Neural cell (in vitro differentiated cells): ENCODE results near the gene NLGN4Y. TPM values are rescaled to one million over a fixed set of nuclear protein-coding genes. Genes with fewer than 3 reads are reported as not detected.

ENCODE experiments used
- H2AFZ ChIP-seq: fragments of 200-600, 300-800 bp; sonication (generic), shearing (Covaris generic); 2 replicates; pipeline ENCODE4 v1.6.0; 2014; ENCODE audit warnings: low read depth, mild to moderate bottlenecking, antibody characterized with exemption, low read length, moderate library complexity
- H3F3A ChIP-seq: fragments of 200-600 bp; shearing (Covaris generic); 2 replicates; pipeline ENCODE4 v1.6.1; 2016; ENCODE audit warnings: mild to moderate bottlenecking, moderate library complexity, mixed read lengths, antibody characterized with exemption, low read length; ENCODE audit not compliant: insufficient read depth, poor library complexity, severe bottlenecking
- H3K27ac ChIP-seq: fragments of 200-600, 300-800 bp; sonication (generic), shearing (Covaris generic); 2 replicates; pipeline ENCODE4 v1.5.1; 2014; ENCODE audit warnings: mild to moderate bottlenecking, low read length, moderate library complexity
- H3K27me3 ChIP-seq: fragments of 300-800, 200-600 bp; sonication (generic), shearing (Covaris generic); 2 replicates; pipeline ENCODE4 v1.6.0; 2014; ENCODE audit warnings: mild to moderate bottlenecking, low read depth, low read length, moderate library complexity; ENCODE audit not compliant: insufficient read depth
- H3K36me3 ChIP-seq: fragments of 300-800, 200-600 bp; sonication (generic), shearing (Covaris generic); 2 replicates; pipeline ENCODE4 v1.5.1; 2014; ENCODE audit warnings: mild to moderate bottlenecking, antibody characterized with exemption, low read length, moderate library complexity; ENCODE audit not compliant: insufficient read depth
- H3K4me2 ChIP-seq: fragments of 300-800, 200-600 bp; sonication (generic), shearing (Covaris generic); 2 replicates; pipeline ENCODE4 v1.6.0; 2014; ENCODE audit warnings: mild to moderate bottlenecking, low read length
- H3K4me3 ChIP-seq: fragments of 300-800, 200-600 bp; sonication (generic), shearing (Covaris generic); 2 replicates; pipeline ENCODE4 v1.5.1; 2014; ENCODE audit warnings: mild to moderate bottlenecking, low read length, moderate library complexity
- H3K79me2 ChIP-seq: fragments of 200-600 bp; shearing (Covaris generic); replicated peaks from 2 replicates; pipeline ENCODE4 v1.6.0; 2014; ENCODE audit warnings: mild to moderate bottlenecking, low read length, moderate library complexity; ENCODE audit not compliant: insufficient read depth
- H3K9ac ChIP-seq: fragments of 300-800, 200-600 bp; sonication (generic), shearing (Covaris generic); 2 replicates; pipeline ENCODE4 v1.6.1; 2016; ENCODE audit warnings: mild to moderate bottlenecking, low read length, mixed read lengths
- H3K9me2 ChIP-seq: fragments of 200-600 bp; shearing (Covaris generic); 2 replicates; pipeline ENCODE4 v1.6.1; 2016; ENCODE audit warnings: mild to moderate bottlenecking, low read length, mixed read lengths; ENCODE audit not compliant: insufficient read depth
- H3K9me3 ChIP-seq: fragments of 200-600, 300-800 bp; sonication (generic), shearing (Covaris generic); 2 replicates; pipeline ENCODE4 v1.6.1; 2016; ENCODE audit warnings: mild to moderate bottlenecking, mixed run types, low read length, moderate library complexity, mixed read lengths
- H4K20me1 ChIP-seq: fragments of 200-600 bp; shearing (Covaris generic); 2 replicates; pipeline ENCODE4 v1.6.1; 2016; ENCODE audit warnings: mild to moderate bottlenecking, mixed run types; ENCODE audit not compliant: insufficient read depth
- EP300 ChIP-seq: fragments of 450-650 bp; conservative IDR thresholded peaks from 2 replicates; pipeline ENCODE4 v1.6.1; 2014; ENCODE audit warnings: antibody characterized with exemption, mild to moderate bottlenecking, moderate library complexity; ENCODE audit not compliant: poor library complexity, severe bottlenecking
- EZH2 ChIP-seq: fragments of 200-600, 300-800 bp; shearing (Covaris generic), sonication (generic); IDR thresholded peaks from 2 replicates; pipeline ENCODE4 v1.6.1; 2014; ENCODE audit warnings: antibody characterized with exemption, low read length, borderline replicate concordance, mild to moderate bottlenecking; ENCODE audit not compliant: insufficient read depth, poor library complexity, severe bottlenecking
- MXI1 ChIP-seq: fragments of 450-650 bp; conservative IDR thresholded peaks from 2 replicates; pipeline ENCODE4 v1.6.1; 2014; ENCODE audit warnings: antibody characterized with exemption, mild to moderate bottlenecking; ENCODE audit not compliant: poor library complexity, severe bottlenecking
- POLR2AphosphoS5 ChIP-seq: IDR thresholded peaks from 2 replicates; pipeline ENCODE4 v1.6.1; 2012
- RAD21 ChIP-seq: fragments of 450-650 bp; conservative IDR thresholded peaks from 2 replicates; pipeline ENCODE4 v1.6.1; 2014; ENCODE audit warnings: antibody characterized with exemption, mild to moderate bottlenecking, moderate library complexity
- SMC3 ChIP-seq: fragments of 450-650 bp; conservative IDR thresholded peaks from 2 replicates; pipeline ENCODE4 v1.6.1; 2014; ENCODE audit warnings: antibody characterized with exemption, mild to moderate bottlenecking, moderate library complexity; ENCODE audit not compliant: poor library complexity
- TAF1 ChIP-seq: IDR thresholded peaks from 2 replicates; pipeline ENCODE4 v1.6.1; 2012; ENCODE audit warnings: low read depth
- polyA plus RNA-seq: library from polyadenylated mRNA; depleted of rRNA; stranded (reverse); fragments of >200 nt; gene quantifications from 2 replicates; pipeline ENCODE4 v1.2.3, GENCODE V29; 2014
- TF ChIP-seq, protein P1 (sequence below): fragments of 450-650 bp; IDR thresholded peaks from 2 replicates; pipeline ENCODE4 v1.5.1; 2014; ENCODE audit warnings: antibody characterized with exemption, mild to moderate bottlenecking, moderate library complexity; ENCODE audit not compliant: poor library complexity, severe bottlenecking
- TF ChIP-seq, protein P2 (sequence below): IDR thresholded peaks from 2 replicates; pipeline ENCODE4 v1.6.1; 2012; ENCODE audit warnings: borderline replicate concordance

The NLGN4Y gene
- polyA plus RNA-seq, 1 donor from 2014 or later: 15.2 TPM

DNA sequence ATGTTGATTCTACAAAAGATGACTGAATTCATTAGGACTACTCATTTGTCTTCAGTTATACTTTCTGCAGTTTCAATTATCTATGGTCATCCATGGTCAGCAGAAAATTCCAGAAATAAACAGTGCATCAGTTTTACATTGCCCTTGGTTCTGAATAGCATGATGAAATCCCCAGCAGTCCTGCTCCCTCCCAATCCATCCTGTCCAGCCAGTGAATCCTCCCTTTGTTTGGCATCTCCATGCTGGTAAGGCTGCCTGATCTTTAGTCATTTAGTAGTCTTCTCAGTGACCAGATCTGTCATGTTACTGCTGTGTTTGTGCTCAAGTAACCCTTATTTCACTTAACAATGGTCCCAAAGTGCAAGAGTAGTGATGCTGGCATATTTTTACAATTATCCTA, 239.3 kb downstream of the NLGN4Y start:
- H3K27ac ChIP-seq: no peak overlapping the region
- no peaks in the 10 kb centered on the region for H4K20me1 ChIP-seq

DNA sequence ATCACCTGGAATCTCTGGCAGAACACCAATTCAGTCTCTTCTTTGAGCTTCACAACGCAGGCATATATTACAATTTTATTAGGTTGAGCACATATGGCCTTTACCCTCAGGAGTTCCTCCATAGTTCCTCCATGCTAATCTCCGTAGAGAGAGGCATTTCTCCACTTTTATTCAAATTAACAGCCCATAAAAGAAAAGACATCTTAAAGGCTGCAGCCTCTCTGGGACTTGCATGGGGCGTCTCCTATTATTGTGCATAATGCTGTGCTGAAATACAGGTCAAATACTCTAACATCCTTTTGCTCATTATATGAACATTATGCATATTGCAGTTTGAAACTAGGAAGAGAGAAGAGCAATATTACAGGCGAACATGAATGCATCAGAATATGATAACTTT, 253.9 kb downstream of the NLGN4Y start:
- H3K9me3 ChIP-seq: no peaks in the 10 kb centered on the region
- no peaks in the 10 kb centered on the region for H3F3A ChIP-seq
- H2AFZ ChIP-seq: no peak overlapping the region
- no peaks in the 10 kb centered on the region for H3K36me3 ChIP-seq
- H3K4me3 ChIP-seq: no peak overlapping the region
- no peaks in the 10 kb centered on the region for H3K9me2 ChIP-seq
- no peaks in the 10 kb centered on the region for H3K27me3 ChIP-seq
- no peak overlapping the region for H3K9ac ChIP-seq
- no peaks in the 10 kb centered on the region for H3K79me2 ChIP-seq
- TF ChIP-seq, protein P1, sequence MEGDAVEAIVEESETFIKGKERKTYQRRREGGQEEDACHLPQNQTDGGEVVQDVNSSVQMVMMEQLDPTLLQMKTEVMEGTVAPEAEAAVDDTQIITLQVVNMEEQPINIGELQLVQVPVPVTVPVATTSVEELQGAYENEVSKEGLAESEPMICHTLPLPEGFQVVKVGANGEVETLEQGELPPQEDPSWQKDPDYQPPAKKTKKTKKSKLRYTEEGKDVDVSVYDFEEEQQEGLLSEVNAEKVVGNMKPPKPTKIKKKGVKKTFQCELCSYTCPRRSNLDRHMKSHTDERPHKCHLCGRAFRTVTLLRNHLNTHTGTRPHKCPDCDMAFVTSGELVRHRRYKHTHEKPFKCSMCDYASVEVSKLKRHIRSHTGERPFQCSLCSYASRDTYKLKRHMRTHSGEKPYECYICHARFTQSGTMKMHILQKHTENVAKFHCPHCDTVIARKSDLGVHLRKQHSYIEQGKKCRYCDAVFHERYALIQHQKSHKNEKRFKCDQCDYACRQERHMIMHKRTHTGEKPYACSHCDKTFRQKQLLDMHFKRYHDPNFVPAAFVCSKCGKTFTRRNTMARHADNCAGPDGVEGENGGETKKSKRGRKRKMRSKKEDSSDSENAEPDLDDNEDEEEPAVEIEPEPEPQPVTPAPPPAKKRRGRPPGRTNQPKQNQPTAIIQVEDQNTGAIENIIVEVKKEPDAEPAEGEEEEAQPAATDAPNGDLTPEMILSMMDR: no peak
- no peak for TF ChIP-seq TAF1
- no peak for TF ChIP-seq MXI1
- no peak for TF ChIP-seq EP300
- TF ChIP-seq EZH2: no peak
- TF ChIP-seq SMC3: no peak
- TF ChIP-seq, protein P2, sequence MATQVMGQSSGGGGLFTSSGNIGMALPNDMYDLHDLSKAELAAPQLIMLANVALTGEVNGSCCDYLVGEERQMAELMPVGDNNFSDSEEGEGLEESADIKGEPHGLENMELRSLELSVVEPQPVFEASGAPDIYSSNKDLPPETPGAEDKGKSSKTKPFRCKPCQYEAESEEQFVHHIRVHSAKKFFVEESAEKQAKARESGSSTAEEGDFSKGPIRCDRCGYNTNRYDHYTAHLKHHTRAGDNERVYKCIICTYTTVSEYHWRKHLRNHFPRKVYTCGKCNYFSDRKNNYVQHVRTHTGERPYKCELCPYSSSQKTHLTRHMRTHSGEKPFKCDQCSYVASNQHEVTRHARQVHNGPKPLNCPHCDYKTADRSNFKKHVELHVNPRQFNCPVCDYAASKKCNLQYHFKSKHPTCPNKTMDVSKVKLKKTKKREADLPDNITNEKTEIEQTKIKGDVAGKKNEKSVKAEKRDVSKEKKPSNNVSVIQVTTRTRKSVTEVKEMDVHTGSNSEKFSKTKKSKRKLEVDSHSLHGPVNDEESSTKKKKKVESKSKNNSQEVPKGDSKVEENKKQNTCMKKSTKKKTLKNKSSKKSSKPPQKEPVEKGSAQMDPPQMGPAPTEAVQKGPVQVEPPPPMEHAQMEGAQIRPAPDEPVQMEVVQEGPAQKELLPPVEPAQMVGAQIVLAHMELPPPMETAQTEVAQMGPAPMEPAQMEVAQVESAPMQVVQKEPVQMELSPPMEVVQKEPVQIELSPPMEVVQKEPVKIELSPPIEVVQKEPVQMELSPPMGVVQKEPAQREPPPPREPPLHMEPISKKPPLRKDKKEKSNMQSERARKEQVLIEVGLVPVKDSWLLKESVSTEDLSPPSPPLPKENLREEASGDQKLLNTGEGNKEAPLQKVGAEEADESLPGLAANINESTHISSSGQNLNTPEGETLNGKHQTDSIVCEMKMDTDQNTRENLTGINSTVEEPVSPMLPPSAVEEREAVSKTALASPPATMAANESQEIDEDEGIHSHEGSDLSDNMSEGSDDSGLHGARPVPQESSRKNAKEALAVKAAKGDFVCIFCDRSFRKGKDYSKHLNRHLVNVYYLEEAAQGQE: no peak
- H4K20me1 ChIP-seq: no peaks in the 10 kb centered on the region
- H3K27ac ChIP-seq: no peak overlapping the region
- H3K4me2 ChIP-seq: no peak overlapping the region

More for the DNA sequence above, 239.3 kb downstream of the NLGN4Y start:
- H3K9me3 ChIP-seq: no peaks in the 10 kb centered on the region
- H3K4me3 ChIP-seq: no peak overlapping the region
- H3K27me3 ChIP-seq: no peaks in the 10 kb centered on the region
- no peak overlapping the region for H3K4me2 ChIP-seq
- no peak overlapping the region for H3K9ac ChIP-seq
- no peaks in the 10 kb centered on the region for H3K9me2 ChIP-seq
- H3F3A ChIP-seq: no peaks in the 10 kb centered on the region
- TF ChIP-seq POLR2AphosphoS5 (no peak), MXI1 (no peak), RAD21 (no peak), SMC3 (no peak), EZH2 (no peak), TAF1 (no peak), EP300 (no peak)
- TF ChIP-seq, protein P1: no peak
- TF ChIP-seq, protein P2: no peak
- no peaks in the 10 kb centered on the region for H3K36me3 ChIP-seq
- no peaks in the 10 kb centered on the region for H3K79me2 ChIP-seq
- H2AFZ ChIP-seq: no peak overlapping the region
